ENCODE measurements around the gene CTNNBL1.

Gene CTNNBL1

GRCh38 chr20:37918035-37918434 is 224.2 kb downstream of the CTNNBL1 start:
- DNase-seq (ENCODE audit: low read depth) = no peak

DNA sequence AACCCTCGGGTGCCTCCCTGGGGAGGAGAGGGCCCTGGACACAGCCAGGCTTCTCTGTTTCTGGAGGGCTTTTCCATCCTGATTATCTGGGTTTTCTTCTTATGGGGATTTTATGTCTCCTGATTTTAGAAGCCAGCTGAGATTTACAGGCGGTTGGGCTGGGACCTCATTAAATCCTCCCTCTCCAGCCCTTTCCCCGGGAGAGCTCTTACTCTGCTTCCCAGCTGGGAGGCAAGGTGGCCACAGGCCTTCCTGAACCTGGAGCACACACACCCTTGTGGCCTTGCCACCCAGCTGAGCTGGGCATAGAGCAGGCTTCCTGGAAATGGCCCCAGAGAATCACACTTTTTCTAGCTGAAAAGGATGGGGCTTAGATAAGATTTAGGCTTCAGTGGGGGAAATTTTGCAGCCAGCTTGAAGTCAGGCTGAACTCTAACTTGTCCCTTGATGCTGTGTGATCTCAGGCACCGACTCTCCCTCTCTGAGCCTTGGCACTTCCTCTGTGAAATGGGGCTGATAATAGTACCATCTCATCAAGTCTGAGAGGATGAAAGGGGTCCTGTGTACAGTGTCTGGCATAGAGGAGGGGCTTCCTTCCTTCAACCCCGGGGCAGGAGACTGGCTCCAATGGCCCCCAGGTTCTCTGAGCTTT is 225.7 kb downstream of the CTNNBL1 start:
- no peak for DNase-seq (ENCODE audit: low read depth)

- DNase-seq (ENCODE audit: low read depth) = no peak
Observed at GRCh38 chr20:37920270-37920669, 226.4 kb downstream of the CTNNBL1 start.

GRCh38 chr20:37920679-37921322 is 227.0 kb downstream of the CTNNBL1 start:
- no peak for DNase-seq (ENCODE audit: low read depth)

DNA sequence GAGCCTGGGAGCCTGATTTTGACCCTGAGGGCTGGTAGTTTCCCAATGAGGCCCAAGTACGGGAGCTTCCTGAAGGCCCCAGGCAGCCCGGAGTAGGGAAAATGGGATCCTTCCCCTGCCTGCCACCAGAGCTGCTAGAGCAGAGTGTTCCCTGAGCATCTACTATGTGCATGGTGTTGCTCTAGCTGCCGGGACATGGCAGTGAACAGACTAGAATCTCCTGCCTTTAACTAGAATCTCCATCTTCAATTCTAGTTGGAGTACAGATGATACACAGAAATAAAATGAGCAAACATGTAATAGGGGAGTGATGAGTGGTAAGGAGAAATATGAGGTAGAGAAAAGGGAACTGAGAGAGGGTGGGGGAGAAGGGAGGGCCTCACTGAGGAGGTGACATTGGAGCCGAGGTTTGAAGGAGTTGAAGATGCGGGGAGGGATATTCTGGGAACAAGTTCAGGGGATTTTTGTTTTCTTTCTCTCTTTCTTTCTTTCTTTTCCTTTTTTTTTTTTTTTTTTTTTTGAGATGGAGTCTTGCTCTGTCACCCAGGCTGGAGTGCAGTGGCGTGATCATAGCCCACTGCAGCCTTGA is 227.6 kb downstream of the CTNNBL1 start:
- no peak for DNase-seq (ENCODE audit: low read depth)
